ENCODE results near the gene ADD3.

DNA sequence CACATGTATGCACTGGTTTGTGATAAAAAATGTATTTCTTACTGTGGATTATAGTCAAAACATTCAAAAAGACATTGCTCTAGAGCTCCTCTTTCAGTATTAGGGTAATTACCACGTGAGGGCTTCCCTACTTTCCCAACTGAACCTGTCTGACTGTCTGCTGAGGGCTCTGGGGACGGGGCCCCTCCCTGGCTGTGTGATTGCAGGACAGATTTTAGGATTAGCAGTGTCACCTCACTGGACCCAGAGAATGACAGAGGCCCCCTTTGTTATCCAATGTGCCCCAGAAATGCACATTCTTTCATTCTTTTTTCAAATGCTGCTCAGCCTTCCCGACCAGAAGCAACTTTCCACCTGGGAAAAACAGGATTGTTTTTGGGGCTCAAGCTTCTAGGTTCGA lies 156.1 kb downstream of the ADD3 start:
- no peak for TF ChIP-seq POLR2A (IDR thresholded peaks at IDR 0.05)
- no peak for TF ChIP-seq CTCF (IDR thresholded peaks at IDR 0.05)

All from body of pancreas (tissue), 4 donors.